HepG2 (cell line): Measurements from ENCODE around the gene CPNE2. TPM values are rescaled to one million over a fixed set of nuclear protein-coding genes. Genes with fewer than 3 reads are reported as not detected.

Experiments used
- ATAC-seq: fragments of 200-7000 bp; cut with Tn5 transposase; 3 replicates; pipeline ENCODE4 v1.9.1; 2020; ENCODE audit warnings: mild to moderate bottlenecking, moderate library complexity
- Bru-seq: library from RNA; stranded (reverse); fragments of 400-500 nt; gene quantifications from one replicate; lab custom pipeline; 2021; lab: Mats Ljungman, UMichigan
- BruChase-seq, 2 experiments: library from RNA; stranded (reverse); fragments of 400-500 nt; gene quantifications; one replicate each; lab custom pipeline; 2021; lab: Mats Ljungman, UMichigan
- BruUV-seq: library from RNA; stranded (reverse); fragments of 400-500 nt; replicated peaks from 2 replicates; lab custom pipeline; 2021; lab: Mats Ljungman, UMichigan
- CTCF ChIA-PET: fragments of 300-600 bp; formaldehyde crosslinking; extraction: SDS; loops from one replicate; lab custom pipeline; 2021; ENCODE audit warnings: low total read pairs, inconsistent platforms, low intra/inter-chr PET ratio; lab: Yijun Ruan, JAX
- POLR2A ChIA-PET: fragments of 350-600 bp; sonication (Branson Sonifier 250); formaldehyde crosslinking; loops from one replicate; lab custom pipeline; 2020; ENCODE audit warnings: antibody characterized with exemption, inconsistent platforms; lab: Yijun Ruan, JAX
- DNase-seq: peaks from one replicate; pipeline ENCODE4 v3.0.0-alpha.2; 2015; ENCODE audit warnings: low spot score
- FAIRE-seq: peaks from 3 replicates; lab custom pipeline; 2011; peaks lifted over from hg19 to GRCh38; lab: Jason Lieb, UNC
- H2AFZ ChIP-seq: one replicate; pipeline ENCODE4 v1.6.1; 2011; ENCODE audit warnings: low read length, inconsistent platforms
- H3K27ac ChIP-seq: fragments of 300-600 bp; 3 replicates; pipeline ENCODE4 v1.8.0; 2011; ENCODE audit warnings: mixed run types, mild to moderate bottlenecking, mixed read lengths, low read length, inconsistent platforms; ENCODE audit not compliant: insufficient read depth; ENCODE audit errors: extremely low read length
- H3K27me3 ChIP-seq, 2 experiments: fragments of 200-600 bp in 1 of 2; 2 replicates in 1 of 2; 3 replicates in 1 of 2; pipeline versions ENCODE4 v1.6.0 to v1.8.0; 2011; ENCODE audit warnings: low read length in 2 of 2, mild to moderate bottlenecking in 2 of 2, moderate library complexity in 2 of 2, inconsistent platforms in 1 of 2; ENCODE audit not compliant: insufficient read depth in 2 of 2, control insufficient read depth in 1 of 2
- H3K36me3 ChIP-seq, 2 experiments: fragments of 200-600 bp in 1 of 2; replicated peaks in 1 of 2; 2 replicates in 1 of 2; 3 replicates in 1 of 2; pipeline versions ENCODE4 v1.5.1 to v1.8.0; 2011; ENCODE audit warnings: low read length in 2 of 2, inconsistent platforms in 1 of 2; ENCODE audit not compliant: insufficient read depth in 2 of 2, control insufficient read depth in 1 of 2
- H3K4me1 ChIP-seq: 2 replicates; pipeline ENCODE4 v1.5.1; 2012; ENCODE audit warnings: low read length, inconsistent platforms; ENCODE audit not compliant: insufficient read depth
- H3K4me2 ChIP-seq: 2 replicates; pipeline ENCODE4 v1.6.0; 2011; ENCODE audit warnings: low read depth, low read length, inconsistent platforms
- H3K4me3 ChIP-seq, 3 experiments: fragments of 200-600 bp in 1 of 3; sonication (generic), shearing (Covaris generic) in 1 of 3; replicated peaks in 1 of 3; 2 replicates each; pipeline ENCODE4 v1.5.1; 2011 to 2016; ENCODE audit warnings: low read length in 3 of 3, inconsistent platforms in 2 of 3, low read depth in 2 of 3, mild to moderate bottlenecking in 2 of 3, control low read depth in 1 of 3, mixed read lengths in 1 of 3; ENCODE audit not compliant: insufficient read depth in 1 of 3
- H3K79me2 ChIP-seq: one replicate; pipeline ENCODE4 v1.6.1; 2011; ENCODE audit warnings: low read length, inconsistent platforms; ENCODE audit not compliant: insufficient read depth
- H3K9ac ChIP-seq: 2 replicates; pipeline ENCODE4 v1.6.0; 2011; ENCODE audit warnings: mild to moderate bottlenecking, low read depth, low read length, inconsistent platforms; ENCODE audit not compliant: insufficient read depth
- H3K9me3 ChIP-seq: 2 replicates; pipeline ENCODE4 v1.5.1; 2012; ENCODE audit warnings: mild to moderate bottlenecking, low read length
- H4K20me1 ChIP-seq: 2 replicates; pipeline ENCODE4 v1.6.0; 2011; ENCODE audit warnings: inconsistent platforms, mild to moderate bottlenecking, low read length, moderate library complexity; ENCODE audit not compliant: insufficient read depth
- BCL3 ChIP-seq: sonication (generic); formaldehyde crosslinking; IDR thresholded peaks from 2 replicates; pipeline ENCODE4 v1.5.1; 2020; ENCODE audit warnings: mild to moderate bottlenecking, missing genetic modification reagents, moderate library complexity
- CHCHD3 ChIP-seq: sonication (generic); formaldehyde crosslinking; IDR thresholded peaks from 2 replicates; pipeline ENCODE4 v1.8.0; 2022; ENCODE audit warnings: mild to moderate bottlenecking, missing genetic modification reagents, moderate library complexity
- FOXM1 ChIP-seq: sonication (generic); formaldehyde crosslinking; IDR thresholded peaks from 2 replicates; pipeline ENCODE4 v1.5.0; 2020; ENCODE audit warnings: missing genetic modification reagents
- MAF1 ChIP-seq: sonication (generic); formaldehyde crosslinking; IDR thresholded peaks from 2 replicates; pipeline ENCODE4 v1.5.0; 2020; ENCODE audit warnings: missing genetic modification reagents, borderline replicate concordance
- RFXAP ChIP-seq: sonication (generic); formaldehyde crosslinking; IDR thresholded peaks from 2 replicates; pipeline ENCODE4 v1.4.0; 2020; ENCODE audit warnings: missing genetic modification reagents, borderline replicate concordance
- SP140L ChIP-seq: sonication (generic); formaldehyde crosslinking; IDR thresholded peaks from 2 replicates; pipeline ENCODE4 v1.4.0; 2020; ENCODE audit warnings: missing genetic modification reagents, borderline replicate concordance
- THAP7 ChIP-seq: sonication (generic); formaldehyde crosslinking; IDR thresholded peaks from 2 replicates; pipeline ENCODE4 v1.8.1; 2023; ENCODE audit warnings: mild to moderate bottlenecking, missing genetic modification reagents
- ZFYVE20 ChIP-seq: sonication (generic); formaldehyde crosslinking; IDR thresholded peaks from 2 replicates; pipeline ENCODE4 v1.8.0; 2023; ENCODE audit warnings: low read depth, mild to moderate bottlenecking, moderate library complexity, missing genetic modification reagents, borderline replicate concordance
- ZNF276 ChIP-seq: sonication (generic); formaldehyde crosslinking; IDR thresholded peaks from 2 replicates; pipeline ENCODE4 v1.4.0; 2020; ENCODE audit warnings: mild to moderate bottlenecking, low read depth, missing genetic modification reagents
- ZNF3 ChIP-seq: IDR thresholded peaks from 2 replicates; pipeline ENCODE4 v1.7.0; 2017; ENCODE audit warnings: inconsistent platforms
- ZNF468 ChIP-seq: sonication (generic); formaldehyde crosslinking; IDR thresholded peaks from 2 replicates; pipeline ENCODE4 v1.8.0; 2022; ENCODE audit warnings: mild to moderate bottlenecking, moderate library complexity, missing genetic modification reagents
- ZNF883 ChIP-seq: sonication (generic); formaldehyde crosslinking; IDR thresholded peaks from 2 replicates; pipeline ENCODE4 v1.5.1; 2020; ENCODE audit warnings: mild to moderate bottlenecking, missing genetic modification reagents; ENCODE audit errors: not compliant biosample characterization
- WGBS: methylation state at CpG from one replicate; pipeline ENCODE4 v1.1.6; 2017; ENCODE audit warnings: low lambda C conversion rate; 5-methylcytosine and 5-hydroxymethylcytosine counted together
- in situ Hi-C: cut with HindIII; loops from 2 replicates; pipeline ENCODE4 v1.10.0; 2017; ENCODE audit warnings: low pct_unique_long_range_greater_than_20kb; ENCODE audit not compliant: extremely low pct_ligation_motif_present
- intact Hi-C: fragments of 100-400 bp; cut with micrococcal nuclease; formaldehyde crosslinking; loops from one replicate; pipeline ENCODE4 v1.10.0; 2022; ENCODE audit not compliant: unreplicated experiment
- long read RNA-seq, 2 experiments: library from RNA in 1 of 2; library from polyadenylated mRNA in 1 of 2; stranded (forward) in 1 of 2; unstranded in 1 of 2; transcript quantifications; one replicate each; pipeline ENCODE4 v2.0.0, GENCODE V29; 2019 to 2022
- polyA minus RNA-seq, 3 experiments: library from RNA; depleted of rRNA, polyadenylated mRNA; stranded (reverse); fragments of >200 nt; gene quantifications; 2 replicates each; pipeline ENCODE4 v1.2.3, GENCODE V29; 2011; ENCODE audit warnings: low replicate concordance in 1 of 3
- polyA plus RNA-seq, 8 experiments: library from polyadenylated mRNA; depleted of rRNA in 3 of 8; stranded (reverse) in 7 of 8; unstranded in 1 of 8; fragments of >200 nt; fragmentation: Illumina TruSeq in 4 of 8; extraction: Trizol in 4 of 8; gene quantifications; 2 replicates each; pipeline versions ENCODE4 v1.2.1 to v1.2.3, GENCODE V29; 2011 to 2016; ENCODE audit warnings: low read depth in 4 of 8, missing spikeins in 1 of 8, mixed read lengths in 1 of 8; ENCODE audit not compliant: insufficient read depth in 1 of 8
- total RNA-seq, 5 experiments: library from RNA; depleted of rRNA; stranded (reverse); fragments of >200 nt; fragmentation: Illumina TruSeq; extraction: Trizol; gene quantifications; 2 replicates each; pipeline ENCODE4 v1.2.3, GENCODE V29; 2016; ENCODE audit warnings: low read depth in 1 of 5

The CPNE2 gene
- total RNA-seq (2016; rRNA removed; fragmentation: Illumina TruSeq; extraction: Trizol), result 8.0 and 10.6 TPM in 2 replicates
- 10.8 and 13.6 TPM in 2 replicates for total RNA-seq (2016; cell fraction: cytosol; rRNA removed; fragmentation: Illumina TruSeq; extraction: Trizol; ENCODE audit: low read depth)
- 8.2 and 9.0 TPM in 2 replicates for total RNA-seq (2016; cell fraction: insoluble cytoplasmic fraction; rRNA removed; fragmentation: Illumina TruSeq; extraction: Trizol)
- 20.7 and 21.8 TPM in 2 replicates for total RNA-seq (2016; cell fraction: membrane; rRNA removed; fragmentation: Illumina TruSeq; extraction: Trizol)
- total RNA-seq (2016; cell fraction: nucleus; rRNA removed; fragmentation: Illumina TruSeq; extraction: Trizol), result 5.8 and 6.8 TPM in 2 replicates
- polyA plus RNA-seq (2011; rRNA removed), result 23.3 and 33.2 TPM in 2 replicates
- 24.9 and 25.8 TPM in 2 replicates for polyA plus RNA-seq (2011; cell fraction: cytosol; rRNA removed)
- polyA plus RNA-seq (2011; cell fraction: nucleus; rRNA removed), result 13.9 and 16.9 TPM in 2 replicates
- polyA plus RNA-seq (2012), result 6.6 and 13.1 TPM in 2 replicates
- polyA plus RNA-seq (2016; cell fraction: cytosol; fragmentation: Illumina TruSeq; extraction: Trizol; ENCODE audit: low read depth), result 21.1 and 23.1 TPM in 2 replicates
- polyA plus RNA-seq (2016; cell fraction: insoluble cytoplasmic fraction; fragmentation: Illumina TruSeq; extraction: Trizol; ENCODE audit: low read depth), result 12.5 and 15.2 TPM in 2 replicates
- 35.9 and 37.0 TPM in 2 replicates for polyA plus RNA-seq (2016; cell fraction: membrane; fragmentation: Illumina TruSeq; extraction: Trizol; ENCODE audit: low read depth)
- polyA plus RNA-seq (2016; cell fraction: nucleus; fragmentation: Illumina TruSeq; extraction: Trizol; ENCODE audit: insufficient read depth, low read depth), result 13.9 and 15.0 TPM in 2 replicates
- 37.9 and 50.4 TPM in 2 replicates for polyA minus RNA-seq (2011; rRNA and poly(A)+ RNA removed; ENCODE audit: low replicate concordance)
- 6.5 and 10.1 TPM in 2 replicates for polyA minus RNA-seq (2011; cell fraction: cytosol; rRNA and poly(A)+ RNA removed)
- polyA minus RNA-seq (2011; cell fraction: nucleus; rRNA and poly(A)+ RNA removed), result 6.3 and 10.9 TPM in 2 replicates
- Bru-seq, nascent RNA, result percentile 45 among the genes with signal in this experiment
- BruChase-seq, experiment 1, labeled RNA remaining after a 6-hour chase, result percentile 46 among the genes with signal in this experiment
- percentile 46 among the genes with signal in this experiment for BruChase-seq, experiment 2, labeled RNA remaining after a 2-hour chase
- long read RNA-seq, experiment 1, partial matches to known transcripts, result 2 of 2 reads
- long read RNA-seq, experiment 1, other reads (novel, unspliced or antisense), result 0 of 2 reads
- long read RNA-seq, experiment 2, transcript CPNE2-201 (16 exons, 2,645 nt), result major isoform, 19 of 28 reads
- long read RNA-seq, experiment 2, partial matches to known transcripts, result 4 of 28 reads
- long read RNA-seq, experiment 2, other reads (novel, unspliced or antisense), result 4 of 28 reads

GRCh38 chr16:57091975-57092785 is at the start of gene CPNE2:
TSS of gene CPNE2 (plus strand) at chr16:57092583. CDS start at chr16:57110743, 18,160 bp downstream.
- TSS peak; percentile 79 for BruUV-seq
- Histone ChIP-seq H4K20me1 (no peaks in the 10 kb centered on the region), H3K4me1 (peaks cover 23% of the 10 kb centered on the region), H2AFZ (peak within 1 kb of the TSS; percentile 47), H3K9ac (peak within 1 kb of the TSS; percentile 62), H3K9me3 (no peaks in the 10 kb centered on the region), H3K27me3 (peaks cover 2 to 24% of the 10 kb centered on the region in 2 experiments; a peak in 4 of 5 replicates), H3K4me3 (peak within 1 kb of the TSS; percentile 72 to 84 (median 83)), H3K4me2 (peak within 1 kb of the TSS; percentile 77), H3K27ac (no peak within 1 kb of the TSS), H3K36me3 (no peaks in the 10 kb centered on the region), H3K79me2 (no peaks in the 10 kb centered on the region)
- ChIA-PET CTCF (interaction anchor here (1.4 kb wide), 1 partner anchor 76 kb away, joined by 4 read pairs; no protein-coding TSS in a partner anchor), POLR2A (interaction anchor here (0.6 to 3.3 kb wide), 4 partner anchors 94 to 344 kb away, joined by 3 to 20 read pairs (median 4); partner anchors contain the start of genes ARL2BP, PSME3IP1 and RSPRY1)
- 2% methylated on average over 22 of the region's 100 CpGs for WGBS
- DNase-seq (no peak), ATAC-seq (peak; percentile 63), FAIRE-seq (no peak)
- in situ Hi-C loops, result loop anchor here (5.0 kb wide), 1 partner anchor 75 kb away; no protein-coding TSS in a partner anchor
- intact Hi-C loops, result loop anchor here (1.0 to 2.0 kb wide), 2 partner anchors 77 to 207 kb away; no protein-coding TSS in a partner anchor
- TF ChIP-seq BCL3 (CRISPR knock-in tag) (no peak), THAP7 (0 out of 2 replicates have a peak, but pooled peaks have one; percentile 45), ZNF276 (CRISPR knock-in tag) (0 out of 2 replicates have a peak, but pooled peaks have one; percentile 41), ZNF3 (CRISPR knock-in tag) (no peak), MAF1 (CRISPR knock-in tag) (no peak), ZFYVE20 (0 out of 2 replicates have a peak, but pooled peaks have one; percentile 44), SP140L (CRISPR knock-in tag) (no peak), FOXM1 (CRISPR knock-in tag) (no peak), RFXAP (CRISPR knock-in tag) (peak; percentile 32), ZNF883 (no peak), CHCHD3 (no peak), ZNF468 (CRISPR knock-in tag) (0 out of 2 replicates have a peak, but pooled peaks have one; percentile 6)
